SK-N-SH (cell line): ENCODE results near the gene C4orf33. TPM values are rescaled to one million over a fixed set of nuclear protein-coding genes. Genes with fewer than 3 reads are reported as not detected.

Source experiments
- CTCF ChIA-PET: fragments of 300-600, 350-600 bp; formaldehyde crosslinking; extraction: SDS; loops from one replicate; lab custom pipeline; 2021; lab: Yijun Ruan, JAX
- POLR2A ChIA-PET: fragments of 350-600 bp; sonication (Branson Sonifier 250); formaldehyde crosslinking; extraction: SDS; loops from one replicate; lab custom pipeline; 2020; ENCODE audit warnings: antibody characterized with exemption, inconsistent platforms; lab: Yijun Ruan, JAX
- DNase-seq: peaks from one replicate; pipeline ENCODE4 v3.0.0; 2012
- H2AFZ ChIP-seq: fragments of 200-600 bp; sonication (generic); 2 replicates; pipeline ENCODE4 v1.8.1; 2016; ENCODE audit warnings: antibody characterized with exemption, mild to moderate bottlenecking, low read depth
- H3F3A ChIP-seq: fragments of 200-600 bp; sonication (generic); replicated peaks from 2 replicates; pipeline ENCODE3; 2016; ENCODE audit warnings: antibody characterized with exemption, mild to moderate bottlenecking; ENCODE audit not compliant: insufficient read depth
- H3K27ac ChIP-seq, 2 experiments: fragments of 200-500 bp in 1 of 2; fragments of 200-600 bp in 1 of 2; sonication (Bioruptor generic) in 1 of 2; sonication (generic), shearing (Covaris generic) in 1 of 2; 2 replicates each; pipeline versions ENCODE4 v1.5.1 to v1.6.1; 2014 to 2016; ENCODE audit warnings: low read depth in 2 of 2, inconsistent platforms in 1 of 2, low read length in 1 of 2, mild to moderate bottlenecking in 1 of 2, mixed read lengths in 1 of 2
- H3K27me3 ChIP-seq: fragments of 200-600 bp; sonication (generic), shearing (Covaris generic); 2 replicates; pipeline ENCODE4 v1.6.1; 2016; ENCODE audit warnings: mixed run types; ENCODE audit not compliant: insufficient read depth
- H3K36me3 ChIP-seq, 2 experiments: fragments of 200-500 bp in 1 of 2; fragments of 200-600 bp in 1 of 2; sonication (Bioruptor generic) in 1 of 2; sonication (generic) in 1 of 2; replicated peaks in 1 of 2; 2 replicates each; pipeline versions ENCODE3 to v1.5.1; 2014 to 2016; ENCODE audit warnings: low read length in 1 of 2, mild to moderate bottlenecking in 1 of 2; ENCODE audit not compliant: insufficient read depth in 2 of 2, control insufficient read depth in 1 of 2
- H3K4me1 ChIP-seq, 2 experiments: fragments of 200-500 bp in 1 of 2; fragments of 200-600 bp in 1 of 2; sonication (Bioruptor generic) in 1 of 2; sonication (generic), shearing (Covaris generic) in 1 of 2; 2 replicates each; pipeline versions ENCODE4 v1.5.1 to v1.6.1; 2014 to 2016; ENCODE audit warnings: low read depth in 1 of 2, low read length in 1 of 2, mixed run types in 1 of 2; ENCODE audit not compliant: insufficient read depth in 2 of 2, control insufficient read depth in 1 of 2
- H3K4me2 ChIP-seq: fragments of 200-600 bp; sonication (generic), shearing (Covaris generic); 2 replicates; pipeline ENCODE4 v1.6.1; 2017; ENCODE audit warnings: mixed run types
- H3K4me3 ChIP-seq, 2 experiments: fragments of 200-500 bp in 1 of 2; fragments of 200-600 bp in 1 of 2; sonication (Bioruptor generic) in 1 of 2; sonication (generic), shearing (Covaris generic) in 1 of 2; 2 replicates each; pipeline versions ENCODE4 v1.5.1 to v1.8.1; 2014 to 2016; ENCODE audit warnings: low read depth in 2 of 2, inconsistent platforms in 1 of 2, low read length in 1 of 2, mild to moderate bottlenecking in 1 of 2, mixed read lengths in 1 of 2, moderate library complexity in 1 of 2
- H3K79me2 ChIP-seq: fragments of 200-600 bp; sonication (generic); 2 replicates; pipeline ENCODE4 v1.8.1; 2017; ENCODE audit warnings: mild to moderate bottlenecking; ENCODE audit not compliant: insufficient read depth
- H3K9ac ChIP-seq: fragments of 200-600 bp; sonication (generic); 2 replicates; pipeline ENCODE4 v1.6.1; 2017; ENCODE audit warnings: mixed run types
- H3K9me2 ChIP-seq: fragments of 200-600 bp; sonication (generic); 2 replicates; pipeline ENCODE4 v1.6.1; 2017; ENCODE audit warnings: mixed run types
- H3K9me3 ChIP-seq: fragments of 200-600 bp; sonication (generic); 2 replicates; pipeline ENCODE4 v1.6.1; 2017; ENCODE audit warnings: mixed run types, mild to moderate bottlenecking, moderate library complexity
- H4K20me1 ChIP-seq: fragments of 200-600 bp; sonication (generic); 2 replicates; pipeline ENCODE4 v1.6.1; 2017; ENCODE audit warnings: mild to moderate bottlenecking, mixed run types; ENCODE audit not compliant: insufficient read depth
- CHD2 ChIP-seq: fragments of 150-350 bp; IDR thresholded peaks from 2 replicates; pipeline ENCODE4 v1.6.1; 2018; ENCODE audit warnings: low read length; ENCODE audit not compliant: partially characterized antibody
- GATA2 ChIP-seq: sonication (generic); formaldehyde crosslinking; IDR thresholded peaks from 2 replicates; pipeline ENCODE4 v1.5.0; 2020; ENCODE audit warnings: mild to moderate bottlenecking, missing genetic modification reagents
- JUND ChIP-seq: IDR thresholded peaks from 2 replicates; pipeline ENCODE4 v1.4.0; 2012
- NRF1 ChIP-seq: IDR thresholded peaks from 2 replicates; pipeline ENCODE4 v1.6.1; 2012; ENCODE audit warnings: low read depth, mild to moderate bottlenecking, low read length
- POLR2AphosphoS5 ChIP-seq: IDR thresholded peaks from 2 replicates; pipeline ENCODE4 v1.6.1; 2012; ENCODE audit warnings: low read depth, low read length
- RAD21 ChIP-seq: IDR thresholded peaks from 2 replicates; pipeline ENCODE4 v1.6.1; 2012; ENCODE audit warnings: mild to moderate bottlenecking, low read length
- RFX5 ChIP-seq: IDR thresholded peaks from 2 replicates; pipeline ENCODE4 v1.6.1; 2012; ENCODE audit warnings: mild to moderate bottlenecking, improper control_type of control experiment, low read length
- RXRA ChIP-seq: IDR thresholded peaks from 2 replicates; pipeline ENCODE4 v1.4.0; 2012; ENCODE audit warnings: low read depth, mild to moderate bottlenecking, borderline replicate concordance
- SIN3A ChIP-seq: IDR thresholded peaks from 2 replicates; pipeline ENCODE4 v1.6.1; 2012; ENCODE audit warnings: low read depth, mild to moderate bottlenecking, low read length, moderate library complexity, borderline replicate concordance
- TCF12 ChIP-seq: IDR thresholded peaks from 2 replicates; pipeline ENCODE4 v1.4.0; 2012
- YY1 ChIP-seq: IDR thresholded peaks from 2 replicates; pipeline ENCODE4 v1.4.0; 2012; ENCODE audit warnings: low read depth, mild to moderate bottlenecking
- WGBS: methylation state at CpG from one replicate; pipeline ENCODE4 v1.1.6; 2017; ENCODE audit warnings: low lambda C conversion rate; 5-methylcytosine and 5-hydroxymethylcytosine counted together
- polyA plus RNA-seq, 3 experiments: library from polyadenylated mRNA; depleted of rRNA; stranded (reverse); fragments of >200 nt; gene quantifications; 2 replicates each; pipeline ENCODE4 v1.2.3, GENCODE V29; 2012
- TF ChIP-seq, protein P1 (sequence below): fragments of 200-600 bp; sonication (generic); IDR thresholded peaks from 2 replicates; pipeline ENCODE4 v1.6.1; 2017; ENCODE audit warnings: antibody characterized with exemption, mild to moderate bottlenecking, moderate library complexity
- TF ChIP-seq, protein P2 (sequence below): IDR thresholded peaks from 2 replicates; pipeline ENCODE4 v1.4.0; 2012; ENCODE audit warnings: low read depth, borderline replicate concordance
- TF ChIP-seq, protein P3 (sequence below): IDR thresholded peaks from 2 replicates; pipeline ENCODE4 v1.4.0; 2012; ENCODE audit warnings: low read depth, borderline replicate concordance

C4orf33 gene
- polyA plus RNA-seq, 1 of the 3 experiments (the other 2 are of a cell fraction), result 3.3 TPM

DNA sequence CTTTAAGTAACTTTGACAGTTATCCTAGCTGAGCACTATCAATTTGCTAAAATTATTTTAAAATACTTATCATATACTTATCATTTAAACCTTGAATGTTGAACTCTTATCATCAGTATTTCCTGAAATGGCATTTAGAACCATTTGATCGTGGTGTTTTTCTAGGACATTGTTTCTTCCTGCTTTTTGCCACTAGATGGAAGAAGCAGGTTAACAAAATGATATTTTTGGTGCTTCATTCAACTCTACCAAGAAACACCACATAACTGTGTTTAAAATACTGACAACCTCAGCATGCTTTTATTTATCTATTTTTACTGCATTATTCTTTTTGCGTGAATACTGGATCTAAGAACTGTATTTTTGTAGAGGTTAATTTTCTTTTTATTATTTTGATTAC, 44.6 kb downstream of the C4orf33 start:
- H3F3A ChIP-seq, result no peaks in the 10 kb centered on the region
- H3K36me3 ChIP-seq, result no peaks in the 10 kb centered on the region
- WGBS, result 66% methylated on average over 2 of the region's 2 CpGs
- H3K4me1 ChIP-seq, result peaks cover 0 to 8% of the 10 kb centered on the region in 2 experiments; a peak in 2 of 4 replicates
- H3K9me2 ChIP-seq, result no peaks in the 10 kb centered on the region
- no peaks in the 10 kb centered on the region for H3K9me3 ChIP-seq
- no peak for TF ChIP-seq JUND
- peak; percentile 50 for TF ChIP-seq RAD21
- no peak for TF ChIP-seq TCF12
- TF ChIP-seq, protein P1, sequence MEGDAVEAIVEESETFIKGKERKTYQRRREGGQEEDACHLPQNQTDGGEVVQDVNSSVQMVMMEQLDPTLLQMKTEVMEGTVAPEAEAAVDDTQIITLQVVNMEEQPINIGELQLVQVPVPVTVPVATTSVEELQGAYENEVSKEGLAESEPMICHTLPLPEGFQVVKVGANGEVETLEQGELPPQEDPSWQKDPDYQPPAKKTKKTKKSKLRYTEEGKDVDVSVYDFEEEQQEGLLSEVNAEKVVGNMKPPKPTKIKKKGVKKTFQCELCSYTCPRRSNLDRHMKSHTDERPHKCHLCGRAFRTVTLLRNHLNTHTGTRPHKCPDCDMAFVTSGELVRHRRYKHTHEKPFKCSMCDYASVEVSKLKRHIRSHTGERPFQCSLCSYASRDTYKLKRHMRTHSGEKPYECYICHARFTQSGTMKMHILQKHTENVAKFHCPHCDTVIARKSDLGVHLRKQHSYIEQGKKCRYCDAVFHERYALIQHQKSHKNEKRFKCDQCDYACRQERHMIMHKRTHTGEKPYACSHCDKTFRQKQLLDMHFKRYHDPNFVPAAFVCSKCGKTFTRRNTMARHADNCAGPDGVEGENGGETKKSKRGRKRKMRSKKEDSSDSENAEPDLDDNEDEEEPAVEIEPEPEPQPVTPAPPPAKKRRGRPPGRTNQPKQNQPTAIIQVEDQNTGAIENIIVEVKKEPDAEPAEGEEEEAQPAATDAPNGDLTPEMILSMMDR, result peak; percentile 46
- DNase-seq, result no peak
- H2AFZ ChIP-seq, result no peak overlapping the region
- H3K79me2 ChIP-seq, result no peaks in the 10 kb centered on the region
- CTCF ChIA-PET, result interaction anchor here (0.5 to 1.2 kb wide), 3 partner anchors 29 to 501 kb away, joined by 3 to 4 read pairs (median 3); no protein-coding TSS in a partner anchor
- no peak overlapping the region for H3K27ac ChIP-seq
- no peak overlapping the region for H3K4me3 ChIP-seq
- no peaks in the 10 kb centered on the region for H4K20me1 ChIP-seq
- POLR2A ChIA-PET, result no interaction called here
- no peak overlapping the region for H3K4me2 ChIP-seq
- H3K9ac ChIP-seq, result no peak overlapping the region
- H3K27me3 ChIP-seq, result no peaks in the 10 kb centered on the region

DNA sequence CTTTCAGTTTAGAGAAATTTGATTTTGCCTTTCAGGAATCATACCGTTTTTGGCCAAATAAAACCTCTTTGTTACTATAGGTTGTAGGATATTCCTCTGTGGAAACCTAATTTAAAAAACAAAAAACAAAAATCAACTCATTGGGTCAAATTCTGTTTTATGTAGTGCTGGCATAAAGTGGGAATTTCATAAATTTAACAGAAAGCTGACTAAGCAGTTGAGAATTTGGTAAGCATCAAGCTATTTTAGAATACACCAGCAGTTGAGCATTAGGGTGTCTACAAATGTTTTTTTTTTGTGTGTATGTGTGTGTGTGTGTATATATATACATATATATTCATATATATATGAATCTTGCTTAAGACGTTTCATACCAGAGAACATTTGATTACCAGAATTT, 47.4 kb downstream of the C4orf33 start:
- no peaks in the 10 kb centered on the region for H3K27me3 ChIP-seq
- 36% methylated on average over 2 of the region's 2 CpGs for WGBS
- no peaks in the 10 kb centered on the region for H3K9me3 ChIP-seq
- no peak overlapping the region for H3K9ac ChIP-seq
- POLR2A ChIA-PET, result no interaction called here
- H3K27ac ChIP-seq, result no peak overlapping the region
- no peak overlapping the region for H3K4me2 ChIP-seq
- no peak overlapping the region for H2AFZ ChIP-seq
- DNase-seq, result no peak
- H3K36me3 ChIP-seq, result no peaks in the 10 kb centered on the region
- CTCF ChIA-PET, result interaction anchor here (1.0 kb wide), 1 partner anchor 274 kb away, joined by 3 read pairs; no protein-coding TSS in a partner anchor
- H4K20me1 ChIP-seq, result no peaks in the 10 kb centered on the region
- no peaks in the 10 kb centered on the region for H3K79me2 ChIP-seq
- H3F3A ChIP-seq, result no peaks in the 10 kb centered on the region
- H3K4me3 ChIP-seq, result no peak overlapping the region
- no peaks in the 10 kb centered on the region for H3K9me2 ChIP-seq
- TF ChIP-seq JUND, result no peak
- no peak for TF ChIP-seq RXRA
- TF ChIP-seq YY1, result no peak
- no peak for TF ChIP-seq SIN3A
- TF ChIP-seq CHD2, result no peak
- peaks cover 0 to 8% of the 10 kb centered on the region in 2 experiments; a peak in 2 of 4 replicates for H3K4me1 ChIP-seq

DNA sequence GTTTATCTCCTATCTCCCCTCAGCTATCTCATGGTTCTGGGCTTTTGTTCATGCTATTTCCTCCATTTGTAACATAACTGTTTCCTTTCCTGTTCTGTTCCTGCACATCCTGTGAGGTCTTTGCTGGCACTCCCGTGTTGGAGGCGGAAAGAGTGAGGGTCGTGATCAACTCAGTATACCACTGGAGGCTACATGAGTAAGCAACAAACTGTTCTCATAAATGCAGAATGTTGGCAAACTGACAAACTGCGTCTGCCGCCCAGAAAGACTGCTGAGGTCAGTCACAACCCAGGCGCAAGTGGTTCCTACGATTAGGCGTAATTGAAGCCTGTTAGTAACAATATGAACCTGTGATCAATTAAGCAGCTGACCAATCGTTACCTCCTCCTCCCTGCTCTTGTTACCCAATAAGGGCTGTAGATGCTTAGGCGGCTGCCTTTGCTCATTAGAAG, 48.8 kb downstream of the C4orf33 start:
- no peaks in the 10 kb centered on the region for H3K27me3 ChIP-seq
- H4K20me1 ChIP-seq, result no peaks in the 10 kb centered on the region
- H3K79me2 ChIP-seq, result no peaks in the 10 kb centered on the region
- H3K27ac ChIP-seq, result peak overlapping the region in 1 of 2 experiments; percentile 30; a peak in 1 of 4 replicates
- no peaks in the 10 kb centered on the region for H3F3A ChIP-seq
- no peaks in the 10 kb centered on the region for H3K9me3 ChIP-seq
- H3K9me2 ChIP-seq, result no peaks in the 10 kb centered on the region
- peak; percentile 25 for DNase-seq
- H3K4me2 ChIP-seq, result no peak overlapping the region
- peaks cover 0 to 8% of the 10 kb centered on the region in 2 experiments; a peak in 2 of 4 replicates for H3K4me1 ChIP-seq
- H3K9ac ChIP-seq, result no peak overlapping the region
- WGBS, result 63% methylated on average over 10 of the region's 10 CpGs
- H2AFZ ChIP-seq, result no peak overlapping the region
- no peak for TF ChIP-seq NRF1
- TF ChIP-seq POLR2AphosphoS5, result no peak
- peak; percentile 25; the same call in 1 of the 2 replicates for TF ChIP-seq GATA2 (CRISPR knock-in tag)
- TF ChIP-seq RFX5, result no peak
- no peak for TF ChIP-seq YY1
- TF ChIP-seq, protein P2, sequence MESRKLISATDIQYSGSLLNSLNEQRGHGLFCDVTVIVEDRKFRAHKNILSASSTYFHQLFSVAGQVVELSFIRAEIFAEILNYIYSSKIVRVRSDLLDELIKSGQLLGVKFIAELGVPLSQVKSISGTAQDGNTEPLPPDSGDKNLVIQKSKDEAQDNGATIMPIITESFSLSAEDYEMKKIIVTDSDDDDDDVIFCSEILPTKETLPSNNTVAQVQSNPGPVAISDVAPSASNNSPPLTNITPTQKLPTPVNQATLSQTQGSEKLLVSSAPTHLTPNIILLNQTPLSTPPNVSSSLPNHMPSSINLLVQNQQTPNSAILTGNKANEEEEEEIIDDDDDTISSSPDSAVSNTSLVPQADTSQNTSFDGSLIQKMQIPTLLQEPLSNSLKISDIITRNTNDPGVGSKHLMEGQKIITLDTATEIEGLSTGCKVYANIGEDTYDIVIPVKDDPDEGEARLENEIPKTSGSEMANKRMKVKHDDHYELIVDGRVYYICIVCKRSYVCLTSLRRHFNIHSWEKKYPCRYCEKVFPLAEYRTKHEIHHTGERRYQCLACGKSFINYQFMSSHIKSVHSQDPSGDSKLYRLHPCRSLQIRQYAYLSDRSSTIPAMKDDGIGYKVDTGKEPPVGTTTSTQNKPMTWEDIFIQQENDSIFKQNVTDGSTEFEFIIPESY, result no peak
- TF ChIP-seq, protein P3, sequence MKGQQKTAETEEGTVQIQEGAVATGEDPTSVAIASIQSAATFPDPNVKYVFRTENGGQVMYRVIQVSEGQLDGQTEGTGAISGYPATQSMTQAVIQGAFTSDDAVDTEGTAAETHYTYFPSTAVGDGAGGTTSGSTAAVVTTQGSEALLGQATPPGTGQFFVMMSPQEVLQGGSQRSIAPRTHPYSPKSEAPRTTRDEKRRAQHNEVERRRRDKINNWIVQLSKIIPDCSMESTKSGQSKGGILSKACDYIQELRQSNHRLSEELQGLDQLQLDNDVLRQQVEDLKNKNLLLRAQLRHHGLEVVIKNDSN, result no peak
- ChIA-PET POLR2A (no interaction called here), CTCF (interaction anchor here (1.3 kb wide), 1 partner anchor 9 kb away, joined by 4 read pairs; no protein-coding TSS in a partner anchor)
- H3K4me3 ChIP-seq, result no peak overlapping the region; a peak in 1 of 4 replicates
- H3K36me3 ChIP-seq, result no peaks in the 10 kb centered on the region
